OCI-LY1 (cell line): ENCODE data around the gene TYRP1.

Source experiments
- H2AFZ ChIP-seq: fragments of 200-600 bp; sonication (generic), shearing (Covaris generic); 2 replicates; pipeline ENCODE4 v1.6.0; 2014; ENCODE audit warnings: antibody characterized with exemption, mild to moderate bottlenecking, low read length
- H3F3A ChIP-seq: fragments of 200-600 bp; sonication (generic), shearing (Covaris generic); 2 replicates; pipeline ENCODE4 v1.6.0; 2014; ENCODE audit warnings: mild to moderate bottlenecking, antibody characterized with exemption, low read length, moderate library complexity; ENCODE audit not compliant: insufficient read depth
- H3K27ac ChIP-seq: fragments of 200-600 bp; sonication (generic); 2 replicates; pipeline ENCODE4 v1.5.1; 2014; ENCODE audit warnings: low read length, mixed run types, mild to moderate bottlenecking, low read depth; ENCODE audit not compliant: poor library complexity, severe bottlenecking
- H3K27me3 ChIP-seq: fragments of 200-600 bp; sonication (generic); 2 replicates; pipeline ENCODE4 v1.6.0; 2014; ENCODE audit warnings: antibody characterized with exemption, mild to moderate bottlenecking, low read length, moderate library complexity; ENCODE audit not compliant: insufficient read depth
- H3K36me3 ChIP-seq: fragments of 200-600 bp; sonication (generic); 2 replicates; pipeline ENCODE4 v1.6.1; 2014; ENCODE audit warnings: mild to moderate bottlenecking, antibody characterized with exemption, low read length, moderate library complexity, mixed read lengths; ENCODE audit not compliant: insufficient read depth
- H3K4me1 ChIP-seq: fragments of 200-600 bp; sonication (generic); 2 replicates; pipeline ENCODE4 v1.5.1; 2014; ENCODE audit warnings: mild to moderate bottlenecking, low read length, moderate library complexity; ENCODE audit not compliant: insufficient read depth, severe bottlenecking
- H3K4me2 ChIP-seq: fragments of 200-600 bp; sonication (generic), shearing (Covaris generic); 2 replicates; pipeline ENCODE4 v1.6.1; 2014; ENCODE audit warnings: low read length
- H3K4me3 ChIP-seq: fragments of 200-600 bp; sonication (generic); 2 replicates; pipeline ENCODE4 v1.5.1; 2014; ENCODE audit warnings: low read length, low read depth, mild to moderate bottlenecking, mixed read lengths; ENCODE audit not compliant: poor library complexity, severe bottlenecking
- H3K79me2 ChIP-seq: fragments of 200-600 bp; shearing (Covaris generic); 2 replicates; pipeline ENCODE4 v1.6.1; 2016; ENCODE audit warnings: mixed run types, low read length, mixed read lengths; ENCODE audit not compliant: insufficient read depth
- H3K9ac ChIP-seq: fragments of 200-600 bp; sonication (generic), shearing (Covaris generic); 2 replicates; pipeline ENCODE4 v1.6.1; 2014; ENCODE audit warnings: mild to moderate bottlenecking, low read length, mixed read lengths
- H3K9me2 ChIP-seq: fragments of 200-600 bp; sonication (generic), shearing (Covaris generic); 2 replicates; pipeline ENCODE4 v1.6.1; 2014; ENCODE audit warnings: low read depth, mild to moderate bottlenecking, low read length, mixed read lengths
- H3K9me3 ChIP-seq: fragments of 200-600 bp; shearing (Covaris generic); 2 replicates; pipeline ENCODE4 v1.6.1; 2014; ENCODE audit warnings: low read length, mixed read lengths
- H4K20me1 ChIP-seq: fragments of 200-600 bp; sonication (generic), shearing (Covaris generic); 2 replicates; pipeline ENCODE4 v1.6.0; 2016; ENCODE audit warnings: mild to moderate bottlenecking, low read length; ENCODE audit not compliant: insufficient read depth
- CTCF ChIP-seq: fragments of 200-600 bp; sonication (generic), shearing (Covaris generic); IDR thresholded peaks from 2 replicates; pipeline ENCODE4 v1.5.1; 2017; ENCODE audit warnings: mild to moderate bottlenecking, antibody characterized with exemption, low read length, moderate library complexity, mixed read lengths
- EZH2 ChIP-seq: fragments of 200-600 bp; sonication (generic), shearing (Covaris generic); IDR thresholded peaks from 2 replicates; pipeline ENCODE4 v1.8.0; 2017; ENCODE audit warnings: borderline replicate concordance, mixed run types, mild to moderate bottlenecking, antibody characterized with exemption, low read length, moderate library complexity, mixed read lengths

TYRP1 gene

GRCh38 chr9:12759761-12760160, 66.6 kb downstream of the TYRP1 start:
- Histone ChIP-seq H3K27me3 (no peaks in the 10 kb centered on the region), H3K4me1 (no peaks in the 10 kb centered on the region), H3K9me2 (no peaks in the 10 kb centered on the region), H3K9me3 (no peaks in the 10 kb centered on the region), H3K4me2 (no peak overlapping the region), H3K4me3 (no peak overlapping the region), H2AFZ (no peak overlapping the region), H4K20me1 (no peaks in the 10 kb centered on the region), H3F3A (no peaks in the 10 kb centered on the region), H3K79me2 (no peaks in the 10 kb centered on the region), H3K36me3 (no peaks in the 10 kb centered on the region), H3K27ac (no peak overlapping the region), H3K9ac (no peak overlapping the region)
- TF ChIP-seq EZH2 (no peak), CTCF (no peak)
